ENCODE results near the gene RAB17.

RAB17 gene

DNA sequence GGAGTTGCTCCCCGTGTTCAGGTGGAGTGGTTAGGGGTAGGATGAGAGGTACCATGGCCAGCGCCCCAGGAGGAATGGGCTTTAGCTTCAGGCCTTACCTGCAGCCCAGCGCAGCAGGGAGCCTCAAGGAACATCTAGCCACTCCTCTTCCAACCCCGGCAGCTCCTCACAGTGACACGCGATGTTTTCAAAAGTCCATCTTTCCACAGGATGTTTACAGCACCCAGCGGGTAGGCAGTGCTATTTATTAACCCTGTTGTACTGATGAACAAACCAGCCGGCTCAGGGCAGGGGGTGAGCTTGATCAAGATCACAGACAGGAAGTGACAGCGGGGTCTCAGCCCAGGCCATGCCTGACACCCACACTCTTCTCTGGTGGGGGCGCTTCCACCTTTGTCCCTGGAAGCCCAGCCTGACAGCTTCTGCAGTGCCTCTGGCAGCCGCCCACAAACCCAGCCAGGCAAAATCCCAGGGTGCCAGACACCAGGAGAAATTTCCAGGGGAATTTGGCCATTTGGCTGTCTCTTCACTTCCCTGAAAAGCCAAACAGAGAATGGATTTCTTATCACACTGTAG, 42.6 kb downstream of the RAB17 start:
- Histone ChIP-seq H3K36me3 (ENCODE audit: control insufficient read depth, low read depth, low read length) (no peaks in the 10 kb centered on the region), H3K27ac (ENCODE audit: low read length) (no peak overlapping the region), H3K9ac (ENCODE audit: low read length) (no peak overlapping the region), H3K4me3 (ENCODE audit: low read length) (no peak overlapping the region), H3K9me3 (ENCODE audit: control insufficient read depth, low read depth, low read length) (no peaks in the 10 kb centered on the region), H3K4me1 (ENCODE audit: control insufficient read depth, low read depth, low read length) (no peaks in the 10 kb centered on the region), H3K27me3 (ENCODE audit: control insufficient read depth, insufficient read depth, low read length) (no peaks in the 10 kb centered on the region)

DNA sequence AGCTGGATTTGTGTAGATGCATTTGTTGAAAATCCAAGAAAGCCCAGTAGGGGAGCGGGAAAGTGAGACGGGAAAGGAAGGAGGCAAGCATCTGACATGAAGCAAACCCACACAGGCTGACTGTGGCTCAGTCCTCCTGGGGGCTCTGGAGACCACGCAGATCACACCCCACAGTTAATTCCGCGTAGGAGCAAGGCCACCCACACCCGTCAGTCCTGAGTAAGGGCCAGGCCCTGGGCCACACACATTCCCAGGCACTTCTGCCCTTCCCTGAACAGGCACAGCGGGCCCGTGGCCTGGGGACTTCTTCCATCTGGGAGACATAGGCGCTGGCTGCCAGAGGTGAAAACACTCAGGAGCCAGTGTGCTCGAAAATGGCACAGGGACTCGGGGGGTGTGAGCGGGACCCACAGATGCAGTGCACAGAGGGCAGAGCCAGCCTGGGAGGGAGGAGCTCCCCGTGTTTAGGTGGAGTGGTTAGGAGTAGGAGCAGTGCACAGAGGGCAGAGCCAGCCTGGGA, 43.6 kb downstream of the RAB17 start:
- Histone ChIP-seq H3K4me3 (ENCODE audit: low read length) (no peak overlapping the region), H3K27ac (ENCODE audit: low read length) (no peak overlapping the region), H3K36me3 (ENCODE audit: control insufficient read depth, low read depth, low read length) (no peaks in the 10 kb centered on the region), H3K27me3 (ENCODE audit: control insufficient read depth, insufficient read depth, low read length) (no peaks in the 10 kb centered on the region), H3K9ac (ENCODE audit: low read length) (no peak overlapping the region), H3K9me3 (ENCODE audit: control insufficient read depth, low read depth, low read length) (no peaks in the 10 kb centered on the region), H3K4me1 (ENCODE audit: control insufficient read depth, low read depth, low read length) (no peaks in the 10 kb centered on the region)

DNA sequence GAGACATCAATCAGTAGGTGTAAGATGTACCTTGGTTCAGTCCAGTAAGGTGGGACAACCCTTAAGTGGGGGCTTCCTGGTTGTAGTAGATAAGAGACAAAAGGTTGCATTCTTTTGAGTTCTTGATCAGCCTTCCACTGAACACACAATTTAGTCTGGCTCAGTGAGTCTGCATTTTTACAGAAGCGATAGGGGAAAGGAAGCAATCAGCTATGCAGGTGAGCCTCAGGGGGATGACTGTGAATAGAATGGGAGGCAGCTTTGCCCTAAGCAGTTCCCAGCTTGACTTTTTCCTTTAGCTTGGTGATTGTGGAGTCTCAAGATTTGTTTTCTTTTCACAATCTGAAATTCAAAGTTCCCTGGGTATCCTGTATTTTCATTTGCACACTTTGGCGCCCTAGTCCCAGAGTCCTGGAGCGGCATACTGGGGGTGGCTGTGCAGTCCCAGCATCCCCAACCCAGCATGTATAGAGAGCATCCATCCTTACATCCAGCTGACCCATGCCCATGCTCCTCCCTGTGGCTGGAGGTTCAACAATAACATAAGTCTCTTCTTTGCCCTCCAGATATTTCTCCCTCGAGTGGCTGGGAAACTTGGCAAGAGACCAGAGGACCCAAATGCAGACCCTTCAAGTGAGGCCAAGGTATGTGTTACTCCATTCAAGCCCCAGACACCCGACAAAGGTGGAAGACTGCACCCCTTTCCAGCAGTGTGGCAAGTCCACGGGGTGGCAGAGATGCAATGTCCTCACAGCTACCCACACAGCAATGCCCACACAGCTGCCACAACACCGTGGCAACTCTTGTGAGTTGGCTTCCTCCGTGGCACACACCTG, 44.3 kb downstream of the RAB17 start:
- H3K9ac ChIP-seq (ENCODE audit: low read length), result no peak overlapping the region

DNA sequence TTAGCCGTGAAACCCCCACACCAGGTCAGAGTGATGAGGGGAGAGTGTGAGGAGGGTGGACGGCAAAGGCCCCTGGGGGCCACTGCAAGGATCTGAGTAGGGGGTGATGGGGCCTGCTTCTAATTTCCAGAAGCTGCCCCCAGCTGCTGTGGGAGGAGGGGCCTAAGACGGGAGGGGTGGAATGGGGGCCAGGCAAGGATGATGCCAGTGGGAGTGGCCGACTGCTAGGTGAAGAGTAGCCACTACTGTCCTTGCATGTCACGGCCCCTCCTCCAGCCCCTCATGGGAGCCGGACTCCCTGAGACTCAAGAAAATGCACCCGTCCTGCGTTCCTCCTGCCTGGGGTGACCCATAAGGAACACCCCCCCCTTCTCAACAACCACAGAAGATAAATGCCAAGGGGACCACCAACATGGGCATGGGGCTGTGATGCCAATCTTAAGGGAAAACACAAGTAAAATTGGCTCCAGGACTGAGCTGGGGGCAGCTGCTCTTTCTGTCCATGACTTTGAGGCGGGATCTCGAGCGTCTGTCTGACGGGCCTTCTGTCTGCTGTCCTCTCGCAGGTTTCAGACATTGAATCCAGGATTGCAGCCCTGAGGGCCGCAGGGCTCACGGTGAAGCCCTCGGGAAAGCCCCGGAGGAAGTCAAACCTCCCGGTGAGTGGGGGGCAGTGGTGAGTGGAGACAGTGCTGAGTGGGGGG, 48.4 kb downstream of the RAB17 start:
- no peak overlapping the region for H3K27ac ChIP-seq (ENCODE audit: low read length)
- no peak overlapping the region for H3K4me3 ChIP-seq (ENCODE audit: low read length)
- no peaks in the 10 kb centered on the region for H3K9me3 ChIP-seq (ENCODE audit: control insufficient read depth, low read depth, low read length)
- no peaks in the 10 kb centered on the region for H3K4me1 ChIP-seq (ENCODE audit: control insufficient read depth, low read depth, low read length)
- H3K27me3 ChIP-seq (ENCODE audit: control insufficient read depth, insufficient read depth, low read length), result no peaks in the 10 kb centered on the region
- no peaks in the 10 kb centered on the region for H3K36me3 ChIP-seq (ENCODE audit: control insufficient read depth, low read depth, low read length)
- no peak overlapping the region for H3K9ac ChIP-seq (ENCODE audit: low read length)

More for the DNA sequence above, 44.3 kb downstream of the RAB17 start:
- H3K4me1 ChIP-seq (ENCODE audit: control insufficient read depth, low read depth, low read length), result no peaks in the 10 kb centered on the region
- H3K36me3 ChIP-seq (ENCODE audit: control insufficient read depth, low read depth, low read length), result no peaks in the 10 kb centered on the region
- no peaks in the 10 kb centered on the region for H3K27me3 ChIP-seq (ENCODE audit: control insufficient read depth, insufficient read depth, low read length)
- H3K27ac ChIP-seq (ENCODE audit: low read length), result no peak overlapping the region
- no peak overlapping the region for H3K4me3 ChIP-seq (ENCODE audit: low read length)
- no peaks in the 10 kb centered on the region for H3K9me3 ChIP-seq (ENCODE audit: control insufficient read depth, low read depth, low read length)

DNA sequence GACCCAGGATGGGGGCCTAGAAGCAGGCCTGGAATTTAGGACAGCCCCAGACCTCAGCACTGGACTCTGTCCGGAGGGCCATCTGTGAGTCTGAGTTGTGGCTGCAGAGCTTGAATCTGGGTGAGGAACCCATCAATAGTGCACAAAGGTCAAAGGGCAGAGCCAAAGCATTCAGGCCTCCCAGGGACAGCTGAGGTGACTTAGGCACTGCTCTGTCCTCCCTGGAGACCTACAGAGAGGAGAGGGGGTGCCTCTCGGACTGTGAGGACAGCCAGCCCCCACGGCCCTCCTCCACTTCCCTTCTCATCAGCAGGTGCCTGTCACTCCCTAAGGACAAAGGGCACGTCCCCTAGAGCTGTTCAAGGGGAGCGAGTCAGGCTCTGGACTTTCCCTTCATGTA, 49.3 kb downstream of the RAB17 start:
- Histone ChIP-seq H3K27ac (ENCODE audit: low read length) (no peak overlapping the region), H3K4me3 (ENCODE audit: low read length) (no peak overlapping the region), H3K9me3 (ENCODE audit: control insufficient read depth, low read depth, low read length) (no peaks in the 10 kb centered on the region), H3K27me3 (ENCODE audit: control insufficient read depth, insufficient read depth, low read length) (no peaks in the 10 kb centered on the region), H3K9ac (ENCODE audit: low read length) (no peak overlapping the region), H3K4me1 (ENCODE audit: control insufficient read depth, low read depth, low read length) (no peaks in the 10 kb centered on the region), H3K36me3 (ENCODE audit: control insufficient read depth, low read depth, low read length) (no peaks in the 10 kb centered on the region)

DNA sequence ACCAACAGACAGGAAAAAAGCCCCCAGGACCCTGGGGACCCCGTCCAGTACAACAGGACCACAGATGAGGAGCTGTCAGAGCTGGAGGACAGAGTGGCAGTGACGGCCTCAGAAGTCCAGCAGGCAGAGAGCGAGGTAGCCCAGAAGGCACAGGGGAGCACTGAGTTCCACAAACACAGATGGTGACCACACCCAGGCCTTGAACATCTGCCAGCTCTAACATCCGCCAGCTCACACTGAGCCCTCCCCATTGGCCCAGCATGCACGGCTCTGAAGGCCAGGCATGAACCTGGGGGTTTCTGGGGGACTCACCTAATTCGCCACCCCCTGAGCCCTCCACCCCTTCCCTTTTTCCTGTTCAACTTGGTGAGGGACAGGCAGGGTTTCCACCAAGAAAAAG, 49.7 kb downstream of the RAB17 start:
- H3K9ac ChIP-seq (ENCODE audit: low read length), result no peak overlapping the region
- H3K4me1 ChIP-seq (ENCODE audit: control insufficient read depth, low read depth, low read length), result no peaks in the 10 kb centered on the region
- no peak overlapping the region for H3K27ac ChIP-seq (ENCODE audit: low read length)

DNA sequence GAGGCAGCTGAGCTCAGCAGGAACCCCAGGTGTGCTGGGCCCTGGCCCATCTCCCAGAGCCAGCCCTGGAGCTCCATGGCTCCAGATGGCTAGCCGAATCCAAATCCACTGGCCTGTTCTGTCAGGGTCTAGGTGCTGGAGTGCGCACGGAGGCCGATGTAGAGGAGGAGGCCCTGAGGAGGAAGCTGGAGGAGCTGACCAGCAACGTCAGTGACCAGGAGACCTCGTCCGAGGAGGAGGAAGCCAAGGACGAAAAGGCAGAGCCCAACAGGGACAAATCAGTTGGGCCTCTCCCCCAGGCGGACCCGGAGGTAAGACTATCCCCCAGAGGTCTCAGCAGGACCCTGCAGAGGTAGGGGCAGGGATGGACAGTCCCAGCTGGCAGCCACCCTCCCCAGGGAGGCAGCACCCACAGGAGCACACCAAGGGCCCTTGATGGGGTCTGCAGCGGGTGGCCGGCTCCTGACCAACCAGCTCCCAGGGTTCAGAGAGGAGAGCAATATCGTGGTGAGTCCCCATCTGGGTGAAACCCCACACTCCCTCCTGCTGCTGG, 50.2 kb downstream of the RAB17 start:
- no peak overlapping the region for H3K4me3 ChIP-seq (ENCODE audit: low read length)
- H3K27ac ChIP-seq (ENCODE audit: low read length), result no peak overlapping the region
- H3K4me1 ChIP-seq (ENCODE audit: control insufficient read depth, low read depth, low read length), result no peaks in the 10 kb centered on the region
- H3K27me3 ChIP-seq (ENCODE audit: control insufficient read depth, insufficient read depth, low read length), result no peaks in the 10 kb centered on the region
- no peak overlapping the region for H3K9ac ChIP-seq (ENCODE audit: low read length)
- H3K9me3 ChIP-seq (ENCODE audit: control insufficient read depth, low read depth, low read length), result no peaks in the 10 kb centered on the region
- H3K36me3 ChIP-seq (ENCODE audit: control insufficient read depth, low read depth, low read length), result no peaks in the 10 kb centered on the region

More for the DNA sequence above, 49.7 kb downstream of the RAB17 start:
- Histone ChIP-seq H3K9me3 (ENCODE audit: control insufficient read depth, low read depth, low read length) (no peaks in the 10 kb centered on the region), H3K27me3 (ENCODE audit: control insufficient read depth, insufficient read depth, low read length) (no peaks in the 10 kb centered on the region), H3K36me3 (ENCODE audit: control insufficient read depth, low read depth, low read length) (no peaks in the 10 kb centered on the region), H3K4me3 (ENCODE audit: low read length) (no peak overlapping the region)

DNA sequence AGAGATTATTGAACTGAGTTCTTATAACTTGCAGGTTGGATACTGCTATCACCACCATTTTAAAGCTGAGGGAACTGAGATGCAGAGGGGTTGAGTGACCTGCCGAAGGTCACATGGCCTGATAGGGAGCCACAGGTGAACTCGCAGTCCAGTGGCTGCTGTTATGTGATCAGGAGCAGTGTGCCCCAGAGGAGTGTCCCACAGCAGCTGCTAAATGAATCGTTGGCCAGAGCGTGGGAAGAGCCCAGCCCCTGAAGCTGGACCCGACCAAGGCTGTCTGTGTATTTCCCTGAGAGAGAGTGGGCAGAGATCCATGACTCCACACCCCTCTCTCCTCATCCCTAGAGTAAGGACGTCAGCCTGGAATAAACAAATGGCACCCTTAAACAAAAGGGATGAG, 50.9 kb downstream of the RAB17 start:
- H3K9ac ChIP-seq (ENCODE audit: low read length), result no peak overlapping the region
- no peaks in the 10 kb centered on the region for H3K27me3 ChIP-seq (ENCODE audit: control insufficient read depth, insufficient read depth, low read length)

DNA sequence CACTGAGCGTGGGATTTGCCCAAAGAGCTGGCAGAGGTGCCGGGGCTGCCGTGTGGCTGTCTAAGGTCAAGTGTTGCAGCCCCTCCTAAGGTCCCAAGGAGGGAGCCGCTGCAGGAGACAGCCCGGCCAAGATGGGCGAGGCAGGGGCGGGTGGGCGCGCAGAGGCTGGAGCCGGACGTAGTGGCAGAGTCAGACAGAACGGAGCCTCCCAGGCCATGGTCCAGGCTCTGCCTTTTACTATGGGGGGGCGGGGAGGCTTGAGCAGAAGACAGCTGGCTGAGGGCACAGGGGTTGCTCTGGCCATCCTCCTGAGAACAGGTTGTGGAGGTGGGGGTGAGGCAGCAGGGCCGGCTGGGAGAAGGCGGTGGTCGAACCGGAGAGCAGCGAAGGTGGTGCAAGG, 51.6 kb downstream of the RAB17 start:
- no peaks in the 10 kb centered on the region for H3K4me1 ChIP-seq (ENCODE audit: control insufficient read depth, low read depth, low read length)
- no peak overlapping the region for H3K4me3 ChIP-seq (ENCODE audit: low read length)
- no peak overlapping the region for H3K27ac ChIP-seq (ENCODE audit: low read length)
- no peaks in the 10 kb centered on the region for H3K27me3 ChIP-seq (ENCODE audit: control insufficient read depth, insufficient read depth, low read length)
- H3K9ac ChIP-seq (ENCODE audit: low read length), result no peak overlapping the region
- no peaks in the 10 kb centered on the region for H3K9me3 ChIP-seq (ENCODE audit: control insufficient read depth, low read depth, low read length)
- H3K36me3 ChIP-seq (ENCODE audit: control insufficient read depth, low read depth, low read length), result no peaks in the 10 kb centered on the region

More for the DNA sequence above, 50.9 kb downstream of the RAB17 start:
- Histone ChIP-seq H3K9me3 (ENCODE audit: control insufficient read depth, low read depth, low read length) (no peaks in the 10 kb centered on the region), H3K27ac (ENCODE audit: low read length) (no peak overlapping the region), H3K4me3 (ENCODE audit: low read length) (no peak overlapping the region), H3K36me3 (ENCODE audit: control insufficient read depth, low read depth, low read length) (no peaks in the 10 kb centered on the region), H3K4me1 (ENCODE audit: control insufficient read depth, low read depth, low read length) (no peaks in the 10 kb centered on the region)

DNA sequence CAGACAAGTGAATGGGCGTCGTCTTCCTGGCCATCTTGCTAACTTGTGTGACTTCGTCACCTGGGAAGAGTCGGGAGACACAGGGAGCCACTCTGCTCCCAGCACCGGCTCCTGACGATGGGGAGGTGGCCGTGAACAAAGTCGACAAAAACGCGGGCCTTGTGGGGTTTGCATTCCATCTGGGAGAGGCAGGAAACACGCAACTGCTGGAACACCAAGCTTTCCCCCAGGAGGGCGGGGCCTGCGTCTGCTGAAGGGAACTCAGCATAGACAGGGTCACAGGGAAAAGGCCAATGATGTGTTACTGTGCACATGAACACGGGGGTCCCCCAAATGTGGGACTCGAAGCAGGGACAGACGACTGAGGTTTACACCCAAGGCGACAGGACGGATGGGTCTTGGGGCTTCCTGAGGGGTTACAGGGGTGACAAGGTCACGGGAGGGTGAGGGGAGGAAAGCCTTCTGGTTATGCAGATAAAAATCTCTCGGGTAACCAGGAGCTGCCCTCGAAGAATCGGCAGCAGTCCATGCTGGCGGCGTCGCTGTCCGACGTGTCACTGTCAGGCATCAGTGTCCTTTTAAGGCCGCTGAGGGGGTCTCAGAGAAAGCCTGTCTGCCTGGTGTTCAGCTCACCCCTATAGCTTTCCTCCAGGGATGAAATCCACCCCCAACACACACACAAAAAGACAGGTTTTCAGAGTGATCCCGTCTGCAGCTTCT, 52.4 kb downstream of the RAB17 start:
- Histone ChIP-seq H3K4me1 (ENCODE audit: control insufficient read depth, low read depth, low read length) (no peaks in the 10 kb centered on the region), H3K9me3 (ENCODE audit: control insufficient read depth, low read depth, low read length) (no peaks in the 10 kb centered on the region), H3K27me3 (ENCODE audit: control insufficient read depth, insufficient read depth, low read length) (no peaks in the 10 kb centered on the region), H3K27ac (ENCODE audit: low read length) (no peak overlapping the region), H3K9ac (ENCODE audit: low read length) (no peak overlapping the region), H3K4me3 (ENCODE audit: low read length) (no peak overlapping the region), H3K36me3 (ENCODE audit: control insufficient read depth, low read depth, low read length) (no peaks in the 10 kb centered on the region)

DNA sequence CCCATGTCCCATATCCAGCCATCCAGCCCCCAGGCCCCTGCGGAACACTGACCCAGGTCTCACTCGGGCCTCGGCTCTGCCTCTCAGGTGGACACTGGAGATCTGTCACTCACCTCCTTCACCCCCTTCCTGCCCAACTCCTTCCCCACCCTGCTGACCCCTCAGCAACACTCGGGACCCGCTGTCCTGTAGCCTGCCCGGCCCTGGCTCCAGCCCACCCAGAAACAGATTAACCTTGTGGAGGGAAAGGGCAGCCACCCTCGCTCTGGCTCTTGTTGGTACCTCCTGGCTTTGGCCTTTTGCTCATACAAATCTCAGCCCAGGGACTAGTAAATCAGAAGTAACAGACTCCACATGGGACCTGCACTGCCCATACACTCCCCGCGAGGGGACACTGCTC, 53.9 kb downstream of the RAB17 start:
- Histone ChIP-seq H3K9ac (ENCODE audit: low read length) (no peak overlapping the region), H3K27ac (ENCODE audit: low read length) (no peak overlapping the region), H3K9me3 (ENCODE audit: control insufficient read depth, low read depth, low read length) (no peaks in the 10 kb centered on the region), H3K36me3 (ENCODE audit: control insufficient read depth, low read depth, low read length) (no peaks in the 10 kb centered on the region), H3K4me1 (ENCODE audit: control insufficient read depth, low read depth, low read length) (no peaks in the 10 kb centered on the region), H3K4me3 (ENCODE audit: low read length) (no peak overlapping the region), H3K27me3 (ENCODE audit: control insufficient read depth, insufficient read depth, low read length) (no peaks in the 10 kb centered on the region)
